Stimulated activated CD8-positive, alpha-beta memory T cell treated with anti-CD3 and anti-CD28 coated beads, Interleukin-7, amount 100 ng/mL, for 1 hour (primary cell): ENCODE measurements around the gene ERO1B.

Experiments used
- DNase-seq, 2 donors: peaks; one replicate each; pipeline ENCODE4 v3.0.0-alpha.2; 2020; ENCODE audit warnings: low read depth in 2 of 2

Gene ERO1B

GRCh38 chr1:236253918-236254637, 27.7 kb downstream of the ERO1B start:
- no peak for DNase-seq

GRCh38 chr1:236253119-236253518, 28.6 kb downstream of the ERO1B start:
- DNase-seq: no peak

- no peak for DNase-seq
Measured at GRCh38 chr1:236251587-236251986, 30.2 kb downstream of the ERO1B start.

- DNase-seq: no peak
Measured at GRCh38 chr1:236247286-236247685, 34.5 kb downstream of the ERO1B start.

- DNase-seq: no peak
Measured at GRCh38 chr1:236242568-236242967, 39.2 kb downstream of the ERO1B start.

- no peak for DNase-seq
Measured at GRCh38 chr1:236240675-236241074, 41.1 kb downstream of the ERO1B start.

- DNase-seq: no peak
Measured at GRCh38 chr1:236239092-236239585, 42.6 kb downstream of the ERO1B start.

- no peak for DNase-seq
Measured at GRCh38 chr1:236235116-236235515, 46.6 kb downstream of the ERO1B start.

- DNase-seq: no peak
Measured at GRCh38 chr1:236228411-236228810, 53.3 kb downstream of the ERO1B start.

GRCh38 chr1:236222632-236223031, 59.1 kb downstream of the ERO1B start:
- DNase-seq: no peak

GRCh38 chr1:236220473-236220872, 61.3 kb downstream of the ERO1B start:
- no peak for DNase-seq

GRCh38 chr1:236214761-236215160, 67.0 kb downstream of the ERO1B start:
- DNase-seq: no peak

GRCh38 chr1:236213534-236213933, 68.2 kb downstream of the ERO1B start:
- no peak for DNase-seq

GRCh38 chr1:236211815-236212214, 69.9 kb downstream of the ERO1B start:
- DNase-seq: no peak

GRCh38 chr1:236209713-236210112, 72.0 kb downstream of the ERO1B start:
- no peak for DNase-seq

GRCh38 chr1:236209185-236209584, 72.6 kb downstream of the ERO1B start:
- DNase-seq: no peak

GRCh38 chr1:236207569-236207968, 74.2 kb downstream of the ERO1B start:
- DNase-seq: no peak

- no peak for DNase-seq
Measured at GRCh38 chr1:236207121-236207520, 74.6 kb downstream of the ERO1B start.

- DNase-seq: no peak
Measured at GRCh38 chr1:236206548-236206947, 75.2 kb downstream of the ERO1B start.

GRCh38 chr1:236204656-236205055, 77.1 kb downstream of the ERO1B start:
- DNase-seq: no peak

- DNase-seq: no peak
Measured at GRCh38 chr1:236204039-236204438, 77.7 kb downstream of the ERO1B start.

- DNase-seq: no peak
Measured at GRCh38 chr1:236201786-236202185, 80.0 kb downstream of the ERO1B start.

- no peak for DNase-seq
Measured at GRCh38 chr1:236200925-236201324, 80.8 kb downstream of the ERO1B start.

- no peak for DNase-seq
Measured at GRCh38 chr1:236193184-236193583, 88.6 kb downstream of the ERO1B start.
